ENCODE measurements around the gene UGT1A10. TPM values are rescaled to one million over a fixed set of nuclear protein-coding genes. Genes with fewer than 3 reads are reported as not detected.
A peak's percentile ranks its signal among the peaks of the same experiment; 100 is the strongest.

UGT1A10 gene
- total RNA-seq, 1 donor from 2014 or later: not detected

GRCh38 chr2:233814056-233814835 lies 178.0 kb downstream of the UGT1A10 start:
- peaks cover 1% of the 10 kb centered on the region for H3K36me3 Mint-ChIP-seq (ENCODE audit: low read depth)

GRCh38 chr2:233815861-233816260 lies 179.6 kb downstream of the UGT1A10 start:
- Mint-ChIP-seq H3K9me3 (ENCODE audit: low read depth) (no peaks in the 10 kb centered on the region), H3K4me1 (ENCODE audit: low read depth) (peaks cover 26% of the 10 kb centered on the region), H3K27ac (ENCODE audit: unreplicated experiment) (no peak overlapping the region), H3K4me3 (ENCODE audit: unreplicated experiment) (no peak overlapping the region), H3K27me3 (ENCODE audit: low read depth) (peaks cover 6% of the 10 kb centered on the region), H3K36me3 (ENCODE audit: low read depth) (peaks cover 1% of the 10 kb centered on the region)
- no peak for TF ChIP-seq CTCF (IDR thresholded peaks at IDR 0.05)
- DNase-seq (ENCODE audit: low spot score): no peak

More at GRCh38 chr2:233814056-233814835, 178.0 kb downstream of the UGT1A10 start:
- Mint-ChIP-seq H3K4me3 (ENCODE audit: unreplicated experiment) (no peak overlapping the region), H3K9me3 (ENCODE audit: low read depth) (no peaks in the 10 kb centered on the region), H3K27ac (ENCODE audit: unreplicated experiment) (no peak overlapping the region), H3K4me1 (ENCODE audit: low read depth) (peaks cover 26% of the 10 kb centered on the region), H3K27me3 (ENCODE audit: low read depth) (peaks cover 8% of the 10 kb centered on the region)
- TF ChIP-seq CTCF (IDR thresholded peaks at IDR 0.05): no peak
- peak; percentile 63 for DNase-seq (ENCODE audit: low spot score)

- no peak for DNase-seq (ENCODE audit: low spot score)
- peaks cover 1% of the 10 kb centered on the region for H3K36me3 Mint-ChIP-seq (ENCODE audit: low read depth)
- no peak for TF ChIP-seq CTCF (IDR thresholded peaks at IDR 0.05)
- H3K4me1 Mint-ChIP-seq (ENCODE audit: low read depth): peaks cover 26% of the 10 kb centered on the region
- peak overlapping the region; percentile 50 for H3K27ac Mint-ChIP-seq (ENCODE audit: unreplicated experiment)
- H3K27me3 Mint-ChIP-seq (ENCODE audit: low read depth): peaks cover 8% of the 10 kb centered on the region
- no peak overlapping the region for H3K4me3 Mint-ChIP-seq (ENCODE audit: unreplicated experiment)
- no peaks in the 10 kb centered on the region for H3K9me3 Mint-ChIP-seq (ENCODE audit: low read depth)
Observed at GRCh38 chr2:233816334-233816733, 180.1 kb downstream of the UGT1A10 start.

GRCh38 chr2:233816771-233817170 lies 180.5 kb downstream of the UGT1A10 start:
- TF ChIP-seq CTCF (IDR thresholded peaks at IDR 0.05): no peak
- DNase-seq (ENCODE audit: low spot score): no peak
- Mint-ChIP-seq H3K4me1 (ENCODE audit: low read depth) (peaks cover 26% of the 10 kb centered on the region), H3K9me3 (ENCODE audit: low read depth) (no peaks in the 10 kb centered on the region), H3K4me3 (ENCODE audit: unreplicated experiment) (no peak overlapping the region), H3K27ac (ENCODE audit: unreplicated experiment) (peak overlapping the region; percentile 75), H3K27me3 (ENCODE audit: low read depth) (peaks cover 8% of the 10 kb centered on the region), H3K36me3 (ENCODE audit: low read depth) (peaks cover 1% of the 10 kb centered on the region)

- H3K27ac Mint-ChIP-seq (ENCODE audit: unreplicated experiment): peak overlapping the region; percentile 75
- no peak overlapping the region for H3K4me3 Mint-ChIP-seq (ENCODE audit: unreplicated experiment)
- no peak for TF ChIP-seq CTCF (IDR thresholded peaks at IDR 0.05)
- H3K27me3 Mint-ChIP-seq (ENCODE audit: low read depth): peaks cover 6% of the 10 kb centered on the region
- peaks cover 1% of the 10 kb centered on the region for H3K36me3 Mint-ChIP-seq (ENCODE audit: low read depth)
- DNase-seq (ENCODE audit: low spot score): no peak
- peaks cover 26% of the 10 kb centered on the region for H3K4me1 Mint-ChIP-seq (ENCODE audit: low read depth)
- H3K9me3 Mint-ChIP-seq (ENCODE audit: low read depth): no peaks in the 10 kb centered on the region
Observed at GRCh38 chr2:233817361-233817911, 181.2 kb downstream of the UGT1A10 start.
